ENCODE measurements around the gene TCEAL9. TPM values are rescaled to one million over a fixed set of nuclear protein-coding genes. Genes with fewer than 3 reads are reported as not detected.
"Not testable (repeated sequence)": the region's sequence is repeated elsewhere in the genome, so short reads cannot be mapped to it uniquely, and the experiment has no call there.

Gene TCEAL9
- 1 to 10 TPM; 4.4 to 5.5 TPM for total RNA-seq

- POLR2A ChIA-PET = no interaction called here
- CTCF ChIA-PET = no interaction called here
Measured at GRCh38 chrX:103356130-103356798, at the start of gene TCEAL9. TCEAL9 (plus strand) TSS chrX:103356506; CDS start chrX:103357685, 1,179 bp downstream.

- POLR2A ChIA-PET = interaction anchor here (0.6 to 0.7 kb wide), 2 partner anchors 802 to 871 kb away, joined by 3 read pairs; no protein-coding TSS in a partner anchor
- CTCF ChIA-PET = interaction anchor here (0.6 kb wide), 1 partner anchor 167 kb away, joined by 4 read pairs; no protein-coding TSS in a partner anchor
Measured at GRCh38 chrX:103309860-103310554, 46.3 kb upstream of the TCEAL9 start.

GRCh38 chrX:103310555-103311398, 45.5 kb upstream of the TCEAL9 start, which contains the start of gene BEX2:
BEX2 (minus strand) TSS chrX:103310990; CDS start chrX:103309976, 1,014 bp downstream.
- CTCF ChIA-PET = interaction anchor here (0.6 kb wide), 1 partner anchor 166 kb away, joined by 4 read pairs; no protein-coding TSS in a partner anchor

GRCh38 chrX:103311399-103311780, 44.9 kb upstream of the TCEAL9 start:
- ChIA-PET CTCF (no interaction called here), POLR2A (no interaction called here)

More at GRCh38 chrX:103310555-103311398, 45.5 kb upstream of the TCEAL9 start, which contains the start of gene BEX2:
- POLR2A ChIA-PET = interaction anchor here (0.6 to 0.7 kb wide), 2 partner anchors 801 to 870 kb away, joined by 3 read pairs; no protein-coding TSS in a partner anchor

- ChIA-PET CTCF (no interaction called here), POLR2A (no interaction called here)
Measured at GRCh38 chrX:103329991-103330390, 26.3 kb upstream of the TCEAL9 start, which contains the start of gene TCEAL7. TCEAL7 (plus strand) TSS chrX:103330239; CDS start chrX:103331404, 1,165 bp downstream.

GRCh38 chrX:103330681-103331288, 25.5 kb upstream of the TCEAL9 start:
- POLR2A ChIA-PET = no interaction called here
- CTCF ChIA-PET = no interaction called here

GRCh38 chrX:103338663-103339062, 17.6 kb upstream of the TCEAL9 start:
- CTCF ChIA-PET = no interaction called here
- POLR2A ChIA-PET = no interaction called here

- CTCF ChIA-PET = no interaction called here
- POLR2A ChIA-PET = no interaction called here
Measured at GRCh38 chrX:103343105-103343504, 13.2 kb upstream of the TCEAL9 start.

- POLR2A ChIA-PET = no interaction called here
- CTCF ChIA-PET = no interaction called here
Measured at GRCh38 chrX:103344606-103345005, 11.7 kb upstream of the TCEAL9 start.

- CTCF ChIA-PET = no interaction called here
- POLR2A ChIA-PET = no interaction called here
Measured at GRCh38 chrX:103347682-103348397, 8.5 kb upstream of the TCEAL9 start.

GRCh38 chrX:103356858-103357257, 552 bp downstream of the TCEAL9 start:
- CTCF ChIA-PET = no interaction called here
- POLR2A ChIA-PET = no interaction called here

- CTCF ChIA-PET = no interaction called here
- POLR2A ChIA-PET = no interaction called here
Measured at GRCh38 chrX:103357871-103358270, 1.6 kb downstream of the TCEAL9 start.

- POLR2A ChIA-PET, CTCF ChIA-PET: not testable (repeated sequence)
Measured at GRCh38 chrX:103359605-103360004, 3.3 kb downstream of the TCEAL9 start.

- ChIA-PET CTCF (no interaction called here), POLR2A (no interaction called here)
Measured at GRCh38 chrX:103360092-103360491, 3.8 kb downstream of the TCEAL9 start.

- POLR2A ChIA-PET = no interaction called here
- CTCF ChIA-PET = no interaction called here
Measured at GRCh38 chrX:103360916-103361315, 4.6 kb downstream of the TCEAL9 start.

- POLR2A ChIA-PET = no interaction called here
Measured at GRCh38 chrX:103361798-103362197, 5.5 kb downstream of the TCEAL9 start.

GRCh38 chrX:103362474-103362873, 6.2 kb downstream of the TCEAL9 start:
- CTCF ChIA-PET = no interaction called here

More at GRCh38 chrX:103361798-103362197, 5.5 kb downstream of the TCEAL9 start:
- CTCF ChIA-PET = no interaction called here

GRCh38 chrX:103363046-103363445, 6.7 kb downstream of the TCEAL9 start:
- ChIA-PET POLR2A (no interaction called here), CTCF (no interaction called here)

More at GRCh38 chrX:103362474-103362873, 6.2 kb downstream of the TCEAL9 start:
- POLR2A ChIA-PET = no interaction called here

GRCh38 chrX:103367502-103367901, 11.2 kb downstream of the TCEAL9 start:
- ChIA-PET CTCF (no interaction called here), POLR2A (no interaction called here)

All from activated CD8-positive, alpha-beta memory T cell treated with anti-CD3 and anti-CD28 coated beads for 36 hours (primary cell).